CD4-positive, alpha-beta T cell (primary cell): ENCODE data around the gene SIRPB2. TPM values are rescaled to one million over a fixed set of nuclear protein-coding genes. Genes with fewer than 3 reads are reported as not detected.

Source experiments
- ATAC-seq: fragments of 200-7000 bp; cut with Tn5 transposase; one replicate; pipeline ENCODE4 v1.10.0; 2022; ENCODE audit warnings: mild to moderate bottlenecking; ENCODE audit not compliant: poor library complexity
- CTCF ChIA-PET: fragments of 350-600 bp; sonication (Branson Sonifier 250); formaldehyde crosslinking; loops from one replicate; lab custom pipeline; 2021; ENCODE audit warnings: antibody characterized with exemption, inconsistent platforms; lab: Charles Lee
- POLR2A ChIA-PET: fragments of 350-600 bp; sonication (Branson Sonifier 250); formaldehyde crosslinking; loops from one replicate; lab custom pipeline; 2021; ENCODE audit warnings: antibody characterized with exemption, inconsistent platforms; lab: Charles Lee
- DNase-seq, 14 experiments: peaks; one replicate each; pipeline ENCODE4 v3.0.0-alpha.2; 2013 to 2020; ENCODE audit warnings: mixed read lengths in 2 of 14
- H3K27ac ChIP-seq, 2 donors: one replicate each; pipeline versions ENCODE4 v1.5.1 to v1.7.0; 2013; ENCODE audit warnings: low read length in 2 of 2, low read depth in 1 of 2, mild to moderate bottlenecking in 1 of 2
- H3K27me3 ChIP-seq, 2 experiments: 1 replicate in 1 of 2; 2 replicates in 1 of 2; pipeline versions ENCODE4 v1.6.1 to v1.7.0; 2013; ENCODE audit warnings: low read length in 2 of 2, control low read depth in 1 of 2, mild to moderate bottlenecking in 1 of 2, moderate library complexity in 1 of 2; ENCODE audit not compliant: insufficient read depth in 2 of 2, control insufficient read depth in 1 of 2
- H3K36me3 ChIP-seq: one replicate; pipeline ENCODE4 v1.6.1; 2013; ENCODE audit warnings: low read length, control low read depth; ENCODE audit not compliant: insufficient read depth
- H3K4me1 ChIP-seq: one replicate; pipeline ENCODE4 v1.6.1; 2013; ENCODE audit warnings: low read length, control low read depth; ENCODE audit not compliant: insufficient read depth
- H3K4me3 ChIP-seq: one replicate; pipeline ENCODE4 v1.5.1; 2013; ENCODE audit warnings: mild to moderate bottlenecking, low read length, moderate library complexity
- H3K9me3 ChIP-seq, 2 experiments: 1 replicate in 1 of 2; 2 replicates in 1 of 2; pipeline versions ENCODE4 v1.6.1 to v1.7.0; 2013; ENCODE audit warnings: low read length in 2 of 2, mild to moderate bottlenecking in 2 of 2, control low read depth in 1 of 2, moderate library complexity in 1 of 2; ENCODE audit not compliant: control insufficient read depth in 1 of 2, insufficient read depth in 1 of 2
- H3K27ac Mint-ChIP-seq: one replicate; pipeline ENCODE4 v1.8.0; 2020; ENCODE audit warnings: mixed read lengths
- H3K27me3 Mint-ChIP-seq: one replicate; pipeline ENCODE4 v1.8.0; 2021; ENCODE audit warnings: mixed read lengths
- H3K36me3 Mint-ChIP-seq: one replicate; pipeline ENCODE4 v1.8.0; 2021; ENCODE audit warnings: low read depth, mixed read lengths
- H3K4me1 Mint-ChIP-seq: one replicate; pipeline ENCODE4 v1.8.0; 2021; ENCODE audit warnings: low read depth, mixed read lengths
- H3K4me3 Mint-ChIP-seq: one replicate; pipeline ENCODE4 v1.8.0; 2020; ENCODE audit warnings: mild to moderate bottlenecking, mixed read lengths
- H3K9me3 Mint-ChIP-seq: one replicate; pipeline ENCODE4 v1.8.0; 2020; ENCODE audit warnings: mixed read lengths
- CTCF ChIP-seq: fragments of 200-600 bp; IDR thresholded peaks from one replicate; pipeline ENCODE4 v1.8.0; 2022; ENCODE audit warnings: antibody characterized with exemption, mild to moderate bottlenecking
- intact Hi-C, 2 experiments: fragments of 100-400 bp; cut with DNase I in 1 of 2; cut with micrococcal nuclease in 1 of 2; formaldehyde crosslinking; loops; one replicate each; pipeline versions ENCODE4 v1.15.1 to v1.9.0; 2023 to 2025; cut with DNase I, micrococcal nuclease
- total RNA-seq, 174 experiments: library from RNA in 2 of 174; stranded (reverse) in 2 of 174; gene quantifications; one replicate each; pipeline ENCODE4 v1.2.3 and lab custom pipeline; 2021 to 2026

Gene SIRPB2
- total RNA-seq, 2 experiments from 2014 or later = 0.20 to 0.49 TPM

- Mint-ChIP-seq H3K27ac (no peak overlapping the region), H3K4me1 (peaks cover 31% of the 10 kb centered on the region), H3K36me3 (peaks cover 14% of the 10 kb centered on the region), H3K27me3 (peaks cover 15% of the 10 kb centered on the region), H3K9me3 (no peaks in the 10 kb centered on the region), H3K4me3 (no peak overlapping the region)
- H3K27ac ChIP-seq = no peak overlapping the region
- ATAC-seq = no peak
- TF ChIP-seq CTCF = no peak
- ChIA-PET CTCF (interaction anchor here (1.2 kb wide), 1 partner anchor 308 kb away, joined by 4 read pairs; no protein-coding TSS in a partner anchor), POLR2A (no interaction called here)
- no peak for DNase-seq
- H3K27me3 ChIP-seq = peaks cover 0 to 5% of the 10 kb centered on the region in 2 experiments
- intact Hi-C loops = loop anchor here in 1 of 2 experiments (5.0 to 10.0 kb wide), 2 partner anchors 635 to 1003 kb away; partner anchors contain the start of genes FAM110A and SNRPB
- H3K4me1 ChIP-seq = peaks cover 26% of the 10 kb centered on the region
- H3K9me3 ChIP-seq = no peaks in the 10 kb centered on the region
- no peak overlapping the region for H3K4me3 ChIP-seq
- peaks cover under 1% of the 10 kb centered on the region for H3K36me3 ChIP-seq
Observed at GRCh38 chr20:1469306-1469905, 21.8 kb downstream of the SIRPB2 start.

GRCh38 chr20:1468117-1468624 is 23.0 kb downstream of the SIRPB2 start:
- peaks cover 26% of the 10 kb centered on the region for H3K36me3 Mint-ChIP-seq
- H3K27ac Mint-ChIP-seq = peak overlapping the region; percentile 68
- H3K27me3 Mint-ChIP-seq = peaks cover 10% of the 10 kb centered on the region
- Histone ChIP-seq H3K9me3 (no peaks in the 10 kb centered on the region), H3K27me3 (peaks cover 0 to 5% of the 10 kb centered on the region in 2 experiments), H3K4me1 (peaks cover 34% of the 10 kb centered on the region), H3K36me3 (peaks cover 13% of the 10 kb centered on the region), H3K4me3 (no peak overlapping the region), H3K27ac (no peak overlapping the region)
- ChIA-PET POLR2A (interaction anchor here (1.1 kb wide), 1 partner anchor 349 kb away, joined by 5 read pairs; the partner anchor contains the start of gene PSMF1), CTCF (interaction anchor here (0.9 to 1.2 kb wide), 2 partner anchors 309 to 343 kb away, joined by 3 to 4 read pairs; no protein-coding TSS in a partner anchor)
- intact Hi-C loops = loop anchor here in 1 of 2 experiments (5.0 to 10.0 kb wide), 2 partner anchors 633 to 1004 kb away; partner anchors contain the start of genes FAM110A and SNRPB
- peaks cover 44% of the 10 kb centered on the region for H3K4me1 Mint-ChIP-seq
- DNase-seq = no peak
- H3K9me3 Mint-ChIP-seq = no peaks in the 10 kb centered on the region
- TF ChIP-seq CTCF = no peak
- ATAC-seq = no peak
- peak overlapping the region; percentile 88 for H3K4me3 Mint-ChIP-seq

- ChIA-PET POLR2A (interaction anchor here (0.6 to 2.3 kb wide), 7 partner anchors 75 to 1003 kb away, joined by 3 to 11 read pairs (median 5); partner anchors contain the start of genes FKBP1A, PSMF1, SNPH and SNRPB), CTCF (interaction anchor here (0.9 to 2.3 kb wide), 12 partner anchors 19 to 634 kb away, joined by 3 to 16 read pairs (median 5); partner anchors contain the start of genes FKBP1A, SDCBP2, SNPH and STK35)
- peak overlapping the region; percentile 68 for H3K27ac Mint-ChIP-seq
- peaks cover 17% of the 10 kb centered on the region for H3K36me3 ChIP-seq
- peaks cover 0 to 5% of the 10 kb centered on the region in 2 experiments for H3K27me3 ChIP-seq
- H3K9me3 Mint-ChIP-seq = no peaks in the 10 kb centered on the region
- peaks cover 33% of the 10 kb centered on the region for H3K36me3 Mint-ChIP-seq
- intact Hi-C loops = loop anchor here (2.0 to 10.0 kb wide), 9 partner anchors 35 to 1005 kb away; partner anchors contain the start of genes FAM110A (in 1 of the 2), FKBP1A (in 1 of the 2), PSMF1 (in 1 of the 2) and SNRPB (in 1 of the 2)
- peak overlapping the region; percentile 8 to 41 for H3K27ac ChIP-seq
- peaks cover 10% of the 10 kb centered on the region for H3K27me3 Mint-ChIP-seq
- peaks cover 49% of the 10 kb centered on the region for H3K4me1 Mint-ChIP-seq
- peak overlapping the region; percentile 37 for H3K4me3 ChIP-seq
- DNase-seq (peak in 3 of 14 experiments; percentile 19 to 53 (median 40)), ATAC-seq (no peak)
- peak overlapping the region; percentile 88 for H3K4me3 Mint-ChIP-seq
- TF ChIP-seq CTCF = no peak
- H3K4me1 ChIP-seq = peaks cover 34% of the 10 kb centered on the region
- H3K9me3 ChIP-seq = no peaks in the 10 kb centered on the region
Observed at GRCh38 chr20:1467355-1468116, 23.7 kb downstream of the SIRPB2 start.
